ENCODE data around the gene AIF1L.

AIF1L gene

DNA sequence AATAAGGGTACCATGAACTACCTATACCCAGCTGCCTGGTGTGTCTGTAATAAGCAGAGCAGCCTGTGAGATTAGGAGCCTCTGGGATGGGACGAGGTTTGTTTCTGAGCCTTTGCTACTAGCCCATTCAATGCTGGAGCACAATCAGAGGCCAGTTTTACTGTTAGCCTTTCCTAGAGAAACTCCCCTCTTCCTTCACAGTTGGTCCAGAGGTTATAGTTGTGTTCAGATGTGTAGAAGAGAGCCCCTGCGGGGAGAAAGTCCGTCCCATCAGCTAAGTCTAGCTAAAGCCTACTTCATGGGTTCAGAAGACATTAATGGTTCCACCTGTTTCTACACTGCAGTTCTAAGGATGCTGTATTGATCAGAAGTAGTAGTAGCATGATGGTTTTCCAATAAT is 45.8 kb downstream of the AIF1L start:
- H2AFZ ChIP-seq (ENCODE audit: low read length) = no peak overlapping the region
- peaks cover 9% of the 10 kb centered on the region; the same call in 1 of the 2 replicates for H3K36me3 ChIP-seq (replicated peaks; ENCODE audit: insufficient read depth, low read length)
- TF ChIP-seq EZH2phosphoT487 (IDR thresholded peaks at IDR 0.05; ENCODE audit: low read length) = no peak
- TF ChIP-seq, protein P1, sequence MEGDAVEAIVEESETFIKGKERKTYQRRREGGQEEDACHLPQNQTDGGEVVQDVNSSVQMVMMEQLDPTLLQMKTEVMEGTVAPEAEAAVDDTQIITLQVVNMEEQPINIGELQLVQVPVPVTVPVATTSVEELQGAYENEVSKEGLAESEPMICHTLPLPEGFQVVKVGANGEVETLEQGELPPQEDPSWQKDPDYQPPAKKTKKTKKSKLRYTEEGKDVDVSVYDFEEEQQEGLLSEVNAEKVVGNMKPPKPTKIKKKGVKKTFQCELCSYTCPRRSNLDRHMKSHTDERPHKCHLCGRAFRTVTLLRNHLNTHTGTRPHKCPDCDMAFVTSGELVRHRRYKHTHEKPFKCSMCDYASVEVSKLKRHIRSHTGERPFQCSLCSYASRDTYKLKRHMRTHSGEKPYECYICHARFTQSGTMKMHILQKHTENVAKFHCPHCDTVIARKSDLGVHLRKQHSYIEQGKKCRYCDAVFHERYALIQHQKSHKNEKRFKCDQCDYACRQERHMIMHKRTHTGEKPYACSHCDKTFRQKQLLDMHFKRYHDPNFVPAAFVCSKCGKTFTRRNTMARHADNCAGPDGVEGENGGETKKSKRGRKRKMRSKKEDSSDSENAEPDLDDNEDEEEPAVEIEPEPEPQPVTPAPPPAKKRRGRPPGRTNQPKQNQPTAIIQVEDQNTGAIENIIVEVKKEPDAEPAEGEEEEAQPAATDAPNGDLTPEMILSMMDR (IDR thresholded peaks at IDR 0.05; ENCODE audit: low read length) = no peak
- no peak overlapping the region for H3K4me2 ChIP-seq (ENCODE audit: low read depth, low read length)
- H3K9me3 ChIP-seq (replicated peaks; ENCODE audit: insufficient read depth, low read length) = no peaks in the 10 kb centered on the region
- no peak overlapping the region for H3K27ac ChIP-seq (ENCODE audit: low read length)
- DNase-seq = no peak
- no peaks in the 10 kb centered on the region for H3K79me2 ChIP-seq (ENCODE audit: low read length)
- no peaks in the 10 kb centered on the region for H4K20me1 ChIP-seq (ENCODE audit: insufficient read depth, low read length)
- no peaks in the 10 kb centered on the region for H3K27me3 ChIP-seq (replicated peaks; ENCODE audit: insufficient read depth, low read length)
- no peaks in the 10 kb centered on the region for H3F3A ChIP-seq (ENCODE audit: insufficient read depth, low read length)
- no peaks in the 10 kb centered on the region for H3K9me2 ChIP-seq (replicated peaks; ENCODE audit: insufficient read depth, low read length)
- no peaks in the 10 kb centered on the region for H3K4me1 ChIP-seq (ENCODE audit: low read length)
- H3K9ac ChIP-seq (ENCODE audit: low read length) = no peak overlapping the region
- no peak overlapping the region for H3K4me3 ChIP-seq (ENCODE audit: low read length)

DNA sequence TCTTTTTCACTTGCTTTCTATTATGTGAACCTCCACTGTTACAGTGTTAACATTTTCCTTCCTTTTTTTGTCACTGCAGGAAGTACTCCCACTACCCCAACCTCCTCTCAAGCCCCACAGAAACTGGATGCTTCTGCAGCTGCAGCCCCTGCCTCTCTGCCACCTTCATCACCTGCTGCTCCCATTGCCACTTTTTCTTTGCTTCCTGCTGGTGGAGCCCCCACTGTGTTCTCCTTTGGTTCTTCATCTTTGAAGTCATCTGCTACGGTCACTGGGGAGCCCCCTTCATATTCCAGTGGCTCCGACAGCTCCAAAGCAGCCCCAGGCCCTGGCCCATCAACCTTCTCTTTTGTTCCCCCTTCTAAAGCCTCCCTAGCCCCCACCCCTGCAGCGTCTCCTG is 47.9 kb downstream of the AIF1L start:
- Histone ChIP-seq H2AFZ (ENCODE audit: low read length) (no peak overlapping the region), H3K27me3 (replicated peaks; ENCODE audit: insufficient read depth, low read length) (no peaks in the 10 kb centered on the region), H3K9ac (ENCODE audit: low read length) (no peak overlapping the region), H3K79me2 (ENCODE audit: low read length) (no peaks in the 10 kb centered on the region), H3K36me3 (replicated peaks; ENCODE audit: insufficient read depth, low read length) (peaks cover 9% of the 10 kb centered on the region; the same call in 1 of the 2 replicates), H3K27ac (ENCODE audit: low read length) (no peak overlapping the region), H3K4me2 (ENCODE audit: low read depth, low read length) (no peak overlapping the region), H3K4me3 (ENCODE audit: low read length) (no peak overlapping the region), H3K4me1 (ENCODE audit: low read length) (no peaks in the 10 kb centered on the region), H3K9me2 (replicated peaks; ENCODE audit: insufficient read depth, low read length) (no peaks in the 10 kb centered on the region), H3K9me3 (replicated peaks; ENCODE audit: insufficient read depth, low read length) (no peaks in the 10 kb centered on the region), H4K20me1 (ENCODE audit: insufficient read depth, low read length) (no peaks in the 10 kb centered on the region), H3F3A (ENCODE audit: insufficient read depth, low read length) (no peaks in the 10 kb centered on the region)
- TF ChIP-seq EZH2 (optimal IDR thresholded peaks at IDR 0.05; ENCODE audit: low read depth, low read length) = no peak
- no peak for TF ChIP-seq EZH2phosphoT487 (IDR thresholded peaks at IDR 0.05; ENCODE audit: low read length)
- TF ChIP-seq, protein P1 (IDR thresholded peaks at IDR 0.05; ENCODE audit: low read length) = no peak
- DNase-seq = no peak

DNA sequence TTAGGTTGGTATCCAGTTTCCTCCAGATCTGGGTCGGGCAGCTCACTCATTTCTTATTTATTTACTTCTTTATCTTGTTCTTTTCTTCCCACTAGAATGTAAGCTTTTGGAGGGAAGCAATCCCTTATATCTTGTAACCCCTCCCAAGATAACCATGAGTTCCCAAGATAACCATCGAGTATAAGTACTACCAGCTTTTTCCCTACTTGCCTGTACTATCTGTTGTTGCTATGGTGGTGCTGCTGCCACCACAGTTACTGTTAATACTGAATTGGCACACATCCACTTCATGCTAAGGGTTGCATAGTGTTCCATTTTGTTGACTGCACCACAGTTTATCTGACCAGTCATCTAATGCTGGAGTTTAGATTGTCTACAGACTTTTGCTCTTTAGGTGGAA is 48.9 kb downstream of the AIF1L start:
- Histone ChIP-seq H3K79me2 (ENCODE audit: low read length) (no peaks in the 10 kb centered on the region), H4K20me1 (ENCODE audit: insufficient read depth, low read length) (no peaks in the 10 kb centered on the region), H3K27ac (ENCODE audit: low read length) (no peak overlapping the region), H2AFZ (ENCODE audit: low read length) (no peak overlapping the region), H3K4me2 (ENCODE audit: low read depth, low read length) (no peak overlapping the region), H3K4me3 (ENCODE audit: low read length) (no peak overlapping the region), H3F3A (ENCODE audit: insufficient read depth, low read length) (no peaks in the 10 kb centered on the region), H3K4me1 (ENCODE audit: low read length) (no peaks in the 10 kb centered on the region), H3K9me3 (replicated peaks; ENCODE audit: insufficient read depth, low read length) (no peaks in the 10 kb centered on the region), H3K9me2 (replicated peaks; ENCODE audit: insufficient read depth, low read length) (no peaks in the 10 kb centered on the region), H3K27me3 (replicated peaks; ENCODE audit: insufficient read depth, low read length) (no peaks in the 10 kb centered on the region), H3K36me3 (replicated peaks; ENCODE audit: insufficient read depth, low read length) (peaks cover 11% of the 10 kb centered on the region), H3K9ac (ENCODE audit: low read length) (no peak overlapping the region)
- TF ChIP-seq, protein P1 (IDR thresholded peaks at IDR 0.05; ENCODE audit: low read length) = no peak
- TF ChIP-seq EZH2 (optimal IDR thresholded peaks at IDR 0.05; ENCODE audit: low read depth, low read length) (no peak), EZH2phosphoT487 (IDR thresholded peaks at IDR 0.05; ENCODE audit: low read length) (no peak)
- DNase-seq = no peak

Measured in MM.1S (cell line).